HCT116 (cell line): Measurements from ENCODE around the gene AUTS2. TPM values are rescaled to one million over a fixed set of nuclear protein-coding genes. Genes with fewer than 3 reads are reported as not detected.

Experiments used
- ATAC-seq: fragments of 200-7000 bp; cut with Tn5 transposase; 2 replicates; pipeline ENCODE4 v1.9.1; 2020; ENCODE audit warnings: mild to moderate bottlenecking, moderate library complexity
- BruUV-seq: library from RNA; stranded (reverse); fragments of 400-500 nt; replicated peaks from 2 replicates; lab custom pipeline; 2021; lab: Mats Ljungman, UMichigan
- CTCF ChIA-PET: fragments of 300-600 bp; sonication (Branson Sonifier 250); formaldehyde crosslinking; loops from one replicate; lab custom pipeline; 2021; ENCODE audit warnings: antibody characterized with exemption; lab: Charles Lee
- POLR2A ChIA-PET: fragments of 300-600, 350-600 bp; sonication (Branson Sonifier 250); formaldehyde crosslinking; loops from one replicate; lab custom pipeline; 2021; ENCODE audit warnings: antibody characterized with exemption; lab: Charles Lee
- RAD21 ChIA-PET, 2 experiments: fragments of 300-600 bp; sonication (Branson Sonifier 250); formaldehyde crosslinking; loops; one replicate each; lab custom pipeline; 2023; ENCODE audit warnings: low total read pairs in 2 of 2; ENCODE audit not compliant: uncharacterized antibody in 2 of 2, unreplicated experiment in 2 of 2, low non-redundant PET in 1 of 2; lab: Charles Lee
- DNase-seq: peaks from one replicate; pipeline ENCODE4 v3.0.0-alpha.2; 2010; ENCODE audit warnings: low read depth, low spot score
- H2AFZ ChIP-seq: fragments of 200-600 bp; shearing (Covaris generic), sonication (generic); 2 replicates; pipeline ENCODE4 v1.6.1; 2017; ENCODE audit warnings: low read depth, mixed run types, mixed read lengths, antibody characterized with exemption, low read length; ENCODE audit not compliant: poor library complexity, severe bottlenecking
- H3K27ac ChIP-seq: 2 replicates; pipeline ENCODE4 v1.5.1; 2012; ENCODE audit warnings: low read depth, low read length
- H3K27me3 ChIP-seq: fragments of 200-600 bp; sonication (generic); 2 replicates; pipeline ENCODE4 v1.6.1; 2016; ENCODE audit warnings: mixed run types, low read length, mixed read lengths; ENCODE audit not compliant: insufficient read depth
- H3K36me3 ChIP-seq, 2 experiments: fragments of 200-500 bp in 1 of 2; fragments of 200-600 bp in 1 of 2; sonication (Bioruptor generic) in 1 of 2; sonication (generic) in 1 of 2; 2 replicates each; pipeline versions ENCODE4 v1.5.1 to v1.6.1; 2014 to 2016; ENCODE audit warnings: low read length in 2 of 2, inconsistent platforms in 1 of 2, mixed read lengths in 1 of 2, mixed run types in 1 of 2; ENCODE audit not compliant: insufficient read depth in 2 of 2, control insufficient read depth in 1 of 2
- H3K4me1 ChIP-seq, 2 experiments: fragments of 200-600 bp in 1 of 2; sonication (generic) in 1 of 2; 2 replicates each; pipeline versions ENCODE4 v1.5.1 to v1.6.1; 2012 to 2017; ENCODE audit warnings: low read length in 2 of 2, inconsistent platforms in 1 of 2, mild to moderate bottlenecking in 1 of 2, mixed read lengths in 1 of 2, mixed run types in 1 of 2, moderate library complexity in 1 of 2; ENCODE audit not compliant: insufficient read depth in 2 of 2, control insufficient read depth in 1 of 2
- H3K4me2 ChIP-seq: fragments of 200-600 bp; sonication (generic); 2 replicates; pipeline ENCODE4 v1.6.1; 2017; ENCODE audit warnings: mixed run types, low read length, mixed read lengths
- H3K4me3 ChIP-seq, 2 experiments: fragments of 200-600 bp in 1 of 2; sonication (generic) in 1 of 2; replicated peaks in 1 of 2; 2 replicates each; pipeline ENCODE4 v1.5.1; 2011 to 2016; ENCODE audit warnings: low read length in 2 of 2, control low read depth in 1 of 2, low read depth in 1 of 2, mild to moderate bottlenecking in 1 of 2, mixed read lengths in 1 of 2, mixed run types in 1 of 2
- H3K79me2 ChIP-seq: fragments of 200-600 bp; sonication (generic); 2 replicates; pipeline ENCODE4 v1.6.1; 2017; ENCODE audit warnings: mild to moderate bottlenecking, mixed run types, low read length, moderate library complexity, mixed read lengths; ENCODE audit not compliant: insufficient read depth
- H3K9ac ChIP-seq: fragments of 200-600 bp; sonication (generic); 2 replicates; pipeline ENCODE4 v1.6.1; 2016; ENCODE audit warnings: low read length, mixed read lengths
- H3K9me2 ChIP-seq: fragments of 200-600 bp; sonication (generic), shearing (Covaris generic); 2 replicates; pipeline ENCODE4 v1.6.1; 2017; ENCODE audit warnings: mixed run types, mild to moderate bottlenecking, moderate library complexity; ENCODE audit not compliant: insufficient read depth
- H3K9me3 ChIP-seq, 2 experiments: fragments of 200-500 bp in 1 of 2; fragments of 200-600 bp in 1 of 2; sonication (Bioruptor generic) in 1 of 2; sonication (generic) in 1 of 2; 2 replicates each; pipeline ENCODE4 v1.6.1; 2014 to 2017; ENCODE audit warnings: low read length in 2 of 2, mixed read lengths in 2 of 2, inconsistent platforms in 1 of 2, low read depth in 1 of 2, mild to moderate bottlenecking in 1 of 2, mixed run types in 1 of 2, moderate library complexity in 1 of 2; ENCODE audit not compliant: control insufficient read depth in 1 of 2, insufficient read depth in 1 of 2
- H4K20me1 ChIP-seq: fragments of 200-600 bp; sonication (generic), shearing (Covaris generic); 2 replicates; pipeline ENCODE4 v1.6.1; 2017; ENCODE audit warnings: mixed run types, mild to moderate bottlenecking, moderate library complexity; ENCODE audit not compliant: insufficient read depth
- CEBPB ChIP-seq: IDR thresholded peaks from 2 replicates; pipeline ENCODE4 v1.6.1; 2012; ENCODE audit warnings: low read depth
- ELF1 ChIP-seq: IDR thresholded peaks from 2 replicates; pipeline ENCODE4 v1.6.1; 2012; ENCODE audit warnings: low read depth, borderline replicate concordance
- EZH2 ChIP-seq: fragments of 200-600 bp; sonication (generic); IDR thresholded peaks from 2 replicates; pipeline ENCODE4 v1.6.1; 2017; ENCODE audit warnings: antibody characterized with exemption, mixed run types
- EZH2phosphoT487 ChIP-seq: fragments of 200-600 bp; IDR thresholded peaks from 2 replicates; pipeline ENCODE4 v1.6.1; 2018; ENCODE audit warnings: antibody characterized with exemption, borderline replicate concordance
- SIN3A ChIP-seq: IDR thresholded peaks from 2 replicates; pipeline ENCODE4 v1.6.1; 2012; ENCODE audit warnings: low read depth
- SP1 ChIP-seq: IDR thresholded peaks from 2 replicates; pipeline ENCODE4 v1.6.1; 2012; ENCODE audit warnings: low read depth
- YY1 ChIP-seq: IDR thresholded peaks from 2 replicates; pipeline ENCODE4 v1.6.1; 2011; ENCODE audit warnings: low read length, low read depth, moderate library complexity, mild to moderate bottlenecking; ENCODE audit not compliant: insufficient replicate concordance; ENCODE audit errors: extremely low read depth
- intact Hi-C: fragments of 100-400 bp; cut with micrococcal nuclease; formaldehyde crosslinking; loops from 2 replicates; pipeline ENCODE4 v1.10.0; 2022
- total RNA-seq: library from RNA; stranded (reverse); gene quantifications from one replicate; pipeline ENCODE4 v1.2.1, GENCODE V29; 2021; ENCODE audit not compliant: unreplicated experiment
- TF ChIP-seq, protein P1 (sequence below): IDR thresholded peaks from 2 replicates; pipeline ENCODE4 v1.6.1; 2012
- TF ChIP-seq, protein P2 (sequence below): IDR thresholded peaks from 2 replicates; pipeline ENCODE4 v1.6.1; 2012; ENCODE audit warnings: low read depth
- TF ChIP-seq, protein P3 (sequence below), 3 experiments: fragments of 200-600 bp in 1 of 3; sonication (generic) in 1 of 3; IDR thresholded peaks in 2 of 3; conservative IDR thresholded peaks in 1 of 3; 2 replicates each; pipeline ENCODE4 v1.5.1; 2012 to 2017; ENCODE audit warnings: low read depth in 2 of 3, low read length in 2 of 3, antibody characterized with exemption in 1 of 3, borderline replicate concordance in 1 of 3, control low read depth in 1 of 3, mild to moderate bottlenecking in 1 of 3, mixed read lengths in 1 of 3, mixed run types in 1 of 3, moderate library complexity in 1 of 3; ENCODE audit not compliant: insufficient read depth in 1 of 3

Gene AUTS2
- total RNA-seq, 1 experiment from 2014 or later = 0.93 TPM

DNA sequence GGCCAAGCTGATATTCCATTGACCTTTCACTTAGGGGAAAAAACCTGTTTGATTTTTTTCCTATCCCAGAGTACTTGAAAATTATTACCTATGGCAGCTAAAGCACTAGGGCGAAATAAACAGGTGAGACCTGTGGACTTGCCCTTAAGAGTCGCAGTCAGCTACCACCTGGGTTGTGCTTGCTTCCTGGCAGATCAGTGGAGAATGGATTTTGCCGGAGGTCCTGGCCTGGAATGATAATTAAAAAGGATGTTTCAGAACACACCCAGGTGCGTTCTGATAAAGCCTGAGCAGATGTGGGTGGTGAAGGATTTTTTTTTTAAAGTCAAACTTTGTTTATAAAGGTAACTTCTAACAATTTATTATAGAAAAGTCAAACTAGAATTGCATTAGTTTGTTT lies 59.1 kb downstream of the AUTS2 start:
- no peak overlapping the region for H3K27ac ChIP-seq
- BruUV-seq = no TSS peak
- intact Hi-C loops = no loop called here
- no peaks in the 10 kb centered on the region for H3K79me2 ChIP-seq
- ChIA-PET POLR2A (no interaction called here), CTCF (no interaction called here), RAD21 (no interaction called here)
- H4K20me1 ChIP-seq = no peaks in the 10 kb centered on the region
- no peaks in the 10 kb centered on the region for H3K36me3 ChIP-seq
- peaks cover 0 to 25% of the 10 kb centered on the region in 2 experiments; a peak in 3 of 4 replicates for H3K9me3 ChIP-seq
- H3K4me3 ChIP-seq = no peak overlapping the region
- H3K27me3 ChIP-seq = no peaks in the 10 kb centered on the region
- TF ChIP-seq SIN3A (no peak), EZH2 (no peak), CEBPB (no peak), SP1 (no peak), YY1 (no peak), ELF1 (no peak), EZH2phosphoT487 (no peak)
- TF ChIP-seq, protein P1, sequence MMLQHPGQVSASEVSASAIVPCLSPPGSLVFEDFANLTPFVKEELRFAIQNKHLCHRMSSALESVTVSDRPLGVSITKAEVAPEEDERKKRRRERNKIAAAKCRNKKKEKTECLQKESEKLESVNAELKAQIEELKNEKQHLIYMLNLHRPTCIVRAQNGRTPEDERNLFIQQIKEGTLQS = no peak
- TF ChIP-seq, protein P2, sequence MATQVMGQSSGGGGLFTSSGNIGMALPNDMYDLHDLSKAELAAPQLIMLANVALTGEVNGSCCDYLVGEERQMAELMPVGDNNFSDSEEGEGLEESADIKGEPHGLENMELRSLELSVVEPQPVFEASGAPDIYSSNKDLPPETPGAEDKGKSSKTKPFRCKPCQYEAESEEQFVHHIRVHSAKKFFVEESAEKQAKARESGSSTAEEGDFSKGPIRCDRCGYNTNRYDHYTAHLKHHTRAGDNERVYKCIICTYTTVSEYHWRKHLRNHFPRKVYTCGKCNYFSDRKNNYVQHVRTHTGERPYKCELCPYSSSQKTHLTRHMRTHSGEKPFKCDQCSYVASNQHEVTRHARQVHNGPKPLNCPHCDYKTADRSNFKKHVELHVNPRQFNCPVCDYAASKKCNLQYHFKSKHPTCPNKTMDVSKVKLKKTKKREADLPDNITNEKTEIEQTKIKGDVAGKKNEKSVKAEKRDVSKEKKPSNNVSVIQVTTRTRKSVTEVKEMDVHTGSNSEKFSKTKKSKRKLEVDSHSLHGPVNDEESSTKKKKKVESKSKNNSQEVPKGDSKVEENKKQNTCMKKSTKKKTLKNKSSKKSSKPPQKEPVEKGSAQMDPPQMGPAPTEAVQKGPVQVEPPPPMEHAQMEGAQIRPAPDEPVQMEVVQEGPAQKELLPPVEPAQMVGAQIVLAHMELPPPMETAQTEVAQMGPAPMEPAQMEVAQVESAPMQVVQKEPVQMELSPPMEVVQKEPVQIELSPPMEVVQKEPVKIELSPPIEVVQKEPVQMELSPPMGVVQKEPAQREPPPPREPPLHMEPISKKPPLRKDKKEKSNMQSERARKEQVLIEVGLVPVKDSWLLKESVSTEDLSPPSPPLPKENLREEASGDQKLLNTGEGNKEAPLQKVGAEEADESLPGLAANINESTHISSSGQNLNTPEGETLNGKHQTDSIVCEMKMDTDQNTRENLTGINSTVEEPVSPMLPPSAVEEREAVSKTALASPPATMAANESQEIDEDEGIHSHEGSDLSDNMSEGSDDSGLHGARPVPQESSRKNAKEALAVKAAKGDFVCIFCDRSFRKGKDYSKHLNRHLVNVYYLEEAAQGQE = no peak
- TF ChIP-seq, protein P3, sequence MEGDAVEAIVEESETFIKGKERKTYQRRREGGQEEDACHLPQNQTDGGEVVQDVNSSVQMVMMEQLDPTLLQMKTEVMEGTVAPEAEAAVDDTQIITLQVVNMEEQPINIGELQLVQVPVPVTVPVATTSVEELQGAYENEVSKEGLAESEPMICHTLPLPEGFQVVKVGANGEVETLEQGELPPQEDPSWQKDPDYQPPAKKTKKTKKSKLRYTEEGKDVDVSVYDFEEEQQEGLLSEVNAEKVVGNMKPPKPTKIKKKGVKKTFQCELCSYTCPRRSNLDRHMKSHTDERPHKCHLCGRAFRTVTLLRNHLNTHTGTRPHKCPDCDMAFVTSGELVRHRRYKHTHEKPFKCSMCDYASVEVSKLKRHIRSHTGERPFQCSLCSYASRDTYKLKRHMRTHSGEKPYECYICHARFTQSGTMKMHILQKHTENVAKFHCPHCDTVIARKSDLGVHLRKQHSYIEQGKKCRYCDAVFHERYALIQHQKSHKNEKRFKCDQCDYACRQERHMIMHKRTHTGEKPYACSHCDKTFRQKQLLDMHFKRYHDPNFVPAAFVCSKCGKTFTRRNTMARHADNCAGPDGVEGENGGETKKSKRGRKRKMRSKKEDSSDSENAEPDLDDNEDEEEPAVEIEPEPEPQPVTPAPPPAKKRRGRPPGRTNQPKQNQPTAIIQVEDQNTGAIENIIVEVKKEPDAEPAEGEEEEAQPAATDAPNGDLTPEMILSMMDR (IDR thresholded peaks at IDR 0.05 in 2 of 3, conservative IDR thresholded peaks at IDR 0.05 in 1 of 3; ENCODE audit: borderline replicate concordance in 1 of 3, insufficient read depth in 1 of 3, low read depth in 2 of 3, low read length in 2 of 3) = no peak
- H3K4me2 ChIP-seq = no peak overlapping the region
- H3K9ac ChIP-seq = no peak overlapping the region
- ATAC-seq (no peak), DNase-seq (no peak)
- no peak overlapping the region for H2AFZ ChIP-seq
- H3K9me2 ChIP-seq = no peaks in the 10 kb centered on the region
- no peaks in the 10 kb centered on the region for H3K4me1 ChIP-seq
